Stimulated activated naive CD8-positive, alpha-beta T cell treated with anti-CD3 and anti-CD28 coated beads, Interleukin-15, amount 100 ng/mL, for 72 hours (primary cell): Measurements from ENCODE around the gene PSMG4.
A peak's percentile ranks its signal among the peaks of the same experiment; 100 is the strongest.
"Not testable (repeated sequence)": the region's sequence is repeated elsewhere in the genome, so short reads cannot be mapped to it uniquely, and the experiment has no call there.

Source experiments
- ATAC-seq: fragments of 150-1000 bp; cut with Tn5 transposase; 2 replicates; pipeline ENCODE4 v1.10.0; 2021; ENCODE audit warnings: mild to moderate bottlenecking, moderate library complexity
- DNase-seq, 2 donors: peaks; one replicate each; pipeline ENCODE4 v3.0.0; 2021 to 2022
- H3K27ac Mint-ChIP-seq, 2 donors: one replicate each; pipeline ENCODE4 v1.8.0; 2022; ENCODE audit warnings: mild to moderate bottlenecking in 2 of 2, mixed read lengths in 2 of 2, moderate library complexity in 2 of 2
- H3K27me3 Mint-ChIP-seq: one replicate; pipeline ENCODE4 v1.8.0; 2022; ENCODE audit warnings: mixed read lengths
- H3K4me1 Mint-ChIP-seq: one replicate; pipeline ENCODE4 v1.8.0; 2022; ENCODE audit warnings: mild to moderate bottlenecking, mixed read lengths
- H3K4me3 Mint-ChIP-seq, 2 donors: one replicate each; pipeline ENCODE4 v1.8.0; 2022; ENCODE audit warnings: mild to moderate bottlenecking in 2 of 2, mixed read lengths in 2 of 2, moderate library complexity in 1 of 2
- H3K9me3 Mint-ChIP-seq, 2 donors: one replicate each; pipeline ENCODE4 v1.8.0; 2022; ENCODE audit warnings: mixed read lengths in 2 of 2

PSMG4 gene

DNA sequence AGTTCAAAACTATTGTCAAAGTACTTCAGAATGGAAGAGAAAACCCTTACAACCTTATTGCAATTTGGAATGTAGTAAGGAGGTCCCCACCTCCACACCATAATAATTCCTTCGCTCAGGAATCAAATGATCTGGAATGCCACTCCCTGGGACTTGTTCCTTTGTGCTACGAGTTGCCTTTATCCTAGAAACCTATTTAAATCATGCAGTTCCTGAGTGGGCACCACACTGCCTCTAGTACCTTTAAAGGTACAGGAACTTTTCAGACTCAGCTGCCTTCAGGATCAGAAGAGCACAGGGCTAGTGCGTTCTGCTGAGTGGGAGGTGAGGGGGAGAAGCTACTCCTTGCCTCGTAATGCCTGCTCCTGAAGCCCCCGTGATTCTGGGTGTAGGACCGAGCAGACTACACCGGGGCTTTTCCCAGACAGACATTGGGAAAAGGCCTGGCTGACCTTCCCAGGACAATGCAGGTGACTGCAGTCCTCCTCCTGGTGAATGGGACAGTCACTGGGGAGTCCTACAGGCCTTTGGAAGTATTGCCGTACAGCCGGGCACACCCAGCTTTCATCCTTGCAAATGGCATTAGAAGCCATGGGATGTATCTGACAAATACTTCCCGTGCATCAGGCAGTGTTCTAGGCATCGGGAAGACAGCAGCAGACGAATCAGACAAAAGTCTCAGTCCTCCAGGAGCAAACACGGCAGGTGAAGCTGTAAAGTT lies 19.5 kb upstream of the PSMG4 start:
- H3K4me3 Mint-ChIP-seq: no peak overlapping the region
- no peak for ATAC-seq
- H3K27ac Mint-ChIP-seq: no peak overlapping the region
- H3K27me3 Mint-ChIP-seq: peaks cover 86% of the 10 kb centered on the region
- no peak for DNase-seq
- no peaks in the 10 kb centered on the region for H3K9me3 Mint-ChIP-seq
- no peaks in the 10 kb centered on the region for H3K4me1 Mint-ChIP-seq

DNA sequence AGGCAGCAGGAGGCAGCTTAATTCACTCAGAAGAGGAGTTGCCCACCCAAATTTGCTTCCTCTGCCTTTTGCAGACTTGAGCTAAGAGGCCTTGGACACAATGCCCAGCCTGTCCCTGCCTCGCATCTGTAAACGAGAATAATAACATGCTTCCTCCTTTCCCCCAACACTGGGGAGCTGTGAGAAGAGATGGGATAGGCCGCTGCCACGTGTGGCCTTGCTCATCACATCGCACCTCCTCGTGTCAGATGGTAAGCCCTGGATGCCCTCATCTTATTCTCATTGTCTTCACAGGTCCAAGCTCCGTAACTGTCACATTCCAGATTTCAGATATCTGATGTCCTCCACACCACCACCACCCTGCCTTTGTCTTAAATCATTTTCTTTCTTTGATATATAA lies 18.2 kb upstream of the PSMG4 start:
- DNase-seq (no peak), ATAC-seq (no peak)
- Mint-ChIP-seq H3K9me3 (no peaks in the 10 kb centered on the region), H3K4me1 (no peaks in the 10 kb centered on the region), H3K27me3 (peaks cover 75% of the 10 kb centered on the region), H3K4me3 (no peak overlapping the region), H3K27ac (no peak overlapping the region)

DNA sequence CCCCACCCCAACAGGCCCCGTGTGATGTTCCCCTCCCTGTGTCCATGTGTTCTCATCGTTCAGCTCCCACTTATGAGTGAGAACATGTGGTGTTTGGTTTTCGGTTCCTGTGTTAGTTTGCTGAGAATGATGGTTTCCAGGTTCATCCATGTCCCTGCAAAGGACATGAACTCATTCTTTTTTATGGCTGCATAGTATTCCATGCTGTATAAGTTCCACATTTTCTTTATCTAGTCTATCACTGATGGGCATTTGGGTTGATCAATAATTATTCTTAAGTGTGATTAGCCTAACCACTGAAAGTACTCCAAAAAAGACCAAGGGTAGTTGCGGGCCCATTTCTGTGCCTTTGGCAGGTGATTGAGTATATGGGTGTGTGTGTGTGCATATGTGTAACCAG lies 17.0 kb upstream of the PSMG4 start:
- H3K9me3 Mint-ChIP-seq, H3K27ac Mint-ChIP-seq, H3K4me3 Mint-ChIP-seq, H3K4me1 Mint-ChIP-seq, DNase-seq, ATAC-seq: not testable (repeated sequence)
- peaks cover 63% of the 10 kb centered on the region for H3K27me3 Mint-ChIP-seq

GRCh38 chr6:3242768-3243167 lies 16.0 kb upstream of the PSMG4 start:
- H3K4me3 Mint-ChIP-seq: no peak overlapping the region
- DNase-seq: no peak
- no peak for ATAC-seq
- no peak overlapping the region for H3K27ac Mint-ChIP-seq
- H3K4me1 Mint-ChIP-seq: no peaks in the 10 kb centered on the region
- H3K9me3 Mint-ChIP-seq: no peaks in the 10 kb centered on the region
- H3K27me3 Mint-ChIP-seq: peaks cover 62% of the 10 kb centered on the region

GRCh38 chr6:3244003-3244831 lies 14.5 kb upstream of the PSMG4 start:
- no peak overlapping the region for H3K27ac Mint-ChIP-seq
- no peak overlapping the region for H3K4me3 Mint-ChIP-seq
- no peaks in the 10 kb centered on the region for H3K4me1 Mint-ChIP-seq
- no peak for DNase-seq
- H3K27me3 Mint-ChIP-seq: peaks cover 62% of the 10 kb centered on the region
- no peak for ATAC-seq
- no peaks in the 10 kb centered on the region for H3K9me3 Mint-ChIP-seq

- not testable (repeated sequence) for ATAC-seq, H3K4me1 Mint-ChIP-seq, H3K27ac Mint-ChIP-seq, DNase-seq, H3K4me3 Mint-ChIP-seq, H3K9me3 Mint-ChIP-seq
- peaks cover 62% of the 10 kb centered on the region for H3K27me3 Mint-ChIP-seq
These were observed 13.9 kb upstream of the PSMG4 start for GRCh38 chr6:3244832-3245161.

DNA sequence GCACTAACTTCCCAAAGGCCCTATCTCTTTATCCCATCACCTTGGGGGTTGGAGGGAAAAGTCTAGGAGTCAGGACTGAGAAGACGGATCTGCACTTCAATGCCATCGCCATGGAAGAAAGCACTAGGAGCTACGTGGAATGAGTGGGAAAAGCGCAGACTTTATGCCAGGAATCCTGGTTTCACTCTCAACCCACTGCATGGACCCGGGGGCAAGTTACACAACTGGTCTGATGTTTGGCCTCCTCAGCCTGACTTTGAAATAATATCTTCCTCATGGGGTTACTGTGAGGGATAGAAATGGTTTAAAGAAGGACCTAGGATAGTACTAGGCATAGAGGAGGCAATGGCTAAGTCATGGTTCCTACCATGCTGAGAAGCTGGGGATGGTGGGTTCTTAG lies 13.5 kb upstream of the PSMG4 start:
- Mint-ChIP-seq H3K27me3 (peaks cover 62% of the 10 kb centered on the region), H3K9me3 (no peaks in the 10 kb centered on the region), H3K4me1 (no peaks in the 10 kb centered on the region), H3K27ac (no peak overlapping the region), H3K4me3 (no peak overlapping the region)
- DNase-seq (no peak), ATAC-seq (no peak)

DNA sequence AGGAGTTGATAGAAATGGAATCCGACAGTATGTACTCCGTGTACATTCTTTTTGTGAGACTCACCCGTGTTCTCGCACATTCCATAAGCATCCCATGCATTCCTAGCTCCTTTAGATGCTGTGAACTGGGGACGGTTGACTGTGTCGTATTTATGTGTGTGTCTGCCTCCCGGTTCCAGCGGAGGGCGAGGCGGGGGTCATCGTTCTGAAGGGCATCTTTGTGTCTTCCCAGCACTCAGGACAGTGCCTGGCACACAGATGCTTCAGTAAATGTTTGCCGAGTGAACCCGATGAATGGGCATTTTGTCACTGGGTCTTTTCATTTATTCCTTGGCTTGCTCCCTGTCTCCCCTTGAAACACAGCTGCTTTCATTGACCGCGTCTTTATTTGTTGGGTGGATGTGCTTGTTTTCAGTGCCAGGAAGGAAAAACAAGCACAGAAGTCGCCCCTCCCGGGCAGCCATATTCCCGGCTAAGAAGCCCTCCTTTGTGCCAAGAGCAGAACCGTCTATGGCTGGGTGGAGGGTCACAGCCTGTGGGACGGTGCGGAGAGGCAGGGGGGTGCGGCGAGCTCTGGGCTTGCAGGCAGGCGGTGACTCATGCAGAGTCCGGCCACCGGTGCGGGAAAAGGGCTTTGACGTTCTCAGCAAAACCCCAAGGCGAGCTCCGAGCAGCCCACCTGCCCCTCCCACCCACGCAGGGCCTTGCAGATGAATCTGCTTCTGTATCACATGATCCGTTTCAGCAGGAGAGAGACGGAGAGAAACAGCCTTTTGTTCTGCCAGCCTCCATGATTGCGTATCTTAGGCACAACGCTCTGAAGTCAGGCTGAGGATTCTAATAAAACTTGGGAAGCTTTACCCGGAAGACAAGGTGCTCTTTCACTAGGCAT lies 11.2 kb upstream of the PSMG4 start:
- DNase-seq (no peak), ATAC-seq (no peak)
- Mint-ChIP-seq H3K4me1 (peaks cover 6% of the 10 kb centered on the region), H3K27ac (no peak overlapping the region), H3K27me3 (peaks cover 64% of the 10 kb centered on the region), H3K9me3 (no peaks in the 10 kb centered on the region), H3K4me3 (no peak overlapping the region)

GRCh38 chr6:3249821-3250220 lies 8.9 kb upstream of the PSMG4 start:
- Mint-ChIP-seq H3K4me3 (no peak overlapping the region), H3K4me1 (peaks cover 6% of the 10 kb centered on the region), H3K27me3 (peaks cover 46% of the 10 kb centered on the region), H3K9me3 (no peaks in the 10 kb centered on the region), H3K27ac (no peak overlapping the region)
- ATAC-seq (no peak), DNase-seq (no peak)

GRCh38 chr6:3250231-3250675 lies 8.5 kb upstream of the PSMG4 start:
- Mint-ChIP-seq H3K4me1 (peaks cover 6% of the 10 kb centered on the region), H3K27ac (no peak overlapping the region), H3K9me3 (no peaks in the 10 kb centered on the region), H3K4me3 (no peak overlapping the region), H3K27me3 (peaks cover 46% of the 10 kb centered on the region)
- no peak for DNase-seq
- ATAC-seq: no peak

GRCh38 chr6:3251462-3252314 lies 7.1 kb upstream of the PSMG4 start:
- peak overlapping the region in 1 of 2 donors; percentile 56 for H3K4me3 Mint-ChIP-seq
- peaks cover 51% of the 10 kb centered on the region for H3K27me3 Mint-ChIP-seq
- peak; percentile 72 to 79 for DNase-seq
- H3K4me1 Mint-ChIP-seq: peaks cover 6% of the 10 kb centered on the region
- H3K9me3 Mint-ChIP-seq: no peaks in the 10 kb centered on the region
- ATAC-seq: peak; percentile 83
- H3K27ac Mint-ChIP-seq: no peak overlapping the region

GRCh38 chr6:3252369-3252768 lies 6.4 kb upstream of the PSMG4 start:
- Mint-ChIP-seq H3K4me1 (peaks cover 6% of the 10 kb centered on the region), H3K27ac (no peak overlapping the region), H3K27me3 (peaks cover 50% of the 10 kb centered on the region), H3K4me3 (no peak overlapping the region), H3K9me3 (no peaks in the 10 kb centered on the region)
- DNase-seq (no peak), ATAC-seq (no peak)

GRCh38 chr6:3252861-3253596 lies 5.7 kb upstream of the PSMG4 start:
- H3K4me1 Mint-ChIP-seq: peaks cover 6% of the 10 kb centered on the region
- H3K27ac Mint-ChIP-seq: no peak overlapping the region
- ATAC-seq: no peak
- no peaks in the 10 kb centered on the region for H3K9me3 Mint-ChIP-seq
- no peak overlapping the region for H3K4me3 Mint-ChIP-seq
- DNase-seq: no peak
- peaks cover 44% of the 10 kb centered on the region for H3K27me3 Mint-ChIP-seq

- peak; percentile 55 for ATAC-seq
- no peak overlapping the region for H3K4me3 Mint-ChIP-seq
- DNase-seq: no peak
- H3K4me1 Mint-ChIP-seq: peaks cover 6% of the 10 kb centered on the region
- H3K9me3 Mint-ChIP-seq: no peaks in the 10 kb centered on the region
- H3K27me3 Mint-ChIP-seq: peaks cover 38% of the 10 kb centered on the region
- H3K27ac Mint-ChIP-seq: no peak overlapping the region
These were observed 5.2 kb upstream of the PSMG4 start for GRCh38 chr6:3253597-3253961.
